Neural progenitor cell (in vitro differentiated cells): Measurements from ENCODE around the gene XYLT1. TPM values are rescaled to one million over a fixed set of nuclear protein-coding genes. Genes with fewer than 3 reads are reported as not detected.

Experiments
- DNase-seq: peaks from one replicate; pipeline ENCODE4 v3.0.0-alpha.2; 2016; ENCODE audit warnings: low spot score
- H2AFZ ChIP-seq: fragments of 200-600 bp; sonication (generic); replicated peaks from 2 replicates; pipeline ENCODE4 v1.6.1; 2016; ENCODE audit warnings: antibody characterized with exemption
- H3F3A ChIP-seq: fragments of 200-600 bp; sonication (generic); 2 replicates; pipeline ENCODE4 v1.6.1; 2016; ENCODE audit warnings: antibody characterized with exemption, low read depth
- H3K27ac ChIP-seq: fragments of 200-600 bp; sonication (generic); 2 replicates; pipeline ENCODE4 v1.5.1; 2016; ENCODE audit warnings: mild to moderate bottlenecking
- H3K27me3 ChIP-seq: fragments of 200-600 bp; sonication (generic); 2 replicates; pipeline ENCODE4 v1.6.1; 2016; ENCODE audit warnings: mild to moderate bottlenecking, moderate library complexity
- H3K36me3 ChIP-seq: fragments of 200-600 bp; sonication (generic); 2 replicates; pipeline ENCODE4 v1.5.1; 2016
- H3K4me1 ChIP-seq: fragments of 200-600 bp; sonication (generic); 2 replicates; pipeline ENCODE4 v1.6.1; 2016; ENCODE audit warnings: mixed run types
- H3K4me2 ChIP-seq: fragments of 200-600 bp; sonication (generic); 2 replicates; pipeline ENCODE4 v1.6.1; 2016
- H3K4me3 ChIP-seq: fragments of 200-600 bp; sonication (generic); 2 replicates; pipeline ENCODE4 v1.5.1; 2016
- H3K79me2 ChIP-seq: fragments of 200-600 bp; sonication (generic); 2 replicates; pipeline ENCODE4 v1.6.1; 2016; ENCODE audit warnings: low read depth
- H3K9ac ChIP-seq: fragments of 200-600 bp; sonication (generic); 2 replicates; pipeline ENCODE4 v1.6.1; 2016
- H3K9me3 ChIP-seq: fragments of 200-600 bp; sonication (generic); 2 replicates; pipeline ENCODE4 v1.5.1; 2016; ENCODE audit warnings: low read depth
- H4K20me1 ChIP-seq: fragments of 200-600 bp; sonication (generic); 2 replicates; pipeline ENCODE4 v1.6.1; 2016; ENCODE audit warnings: low read depth
- H3K27ac Mint-ChIP-seq: 3 replicates; pipeline ENCODE4 v1.8.0; 2021; ENCODE audit warnings: mixed read lengths
- H3K27me3 Mint-ChIP-seq: 2 replicates; pipeline ENCODE4 v1.8.0; 2022; ENCODE audit warnings: low read depth, mild to moderate bottlenecking, inconsistent platforms, moderate library complexity, mixed read lengths; ENCODE audit not compliant: insufficient read depth
- H3K36me3 Mint-ChIP-seq: 3 replicates; pipeline ENCODE4 v1.8.0; 2021; ENCODE audit warnings: mixed read lengths
- H3K4me1 Mint-ChIP-seq: 3 replicates; pipeline ENCODE4 v1.8.0; 2021; ENCODE audit warnings: mixed read lengths
- H3K4me3 Mint-ChIP-seq: 3 replicates; pipeline ENCODE4 v1.8.0; 2021; ENCODE audit warnings: mild to moderate bottlenecking, moderate library complexity, mixed read lengths
- H3K9me3 Mint-ChIP-seq: 3 replicates; pipeline ENCODE4 v1.8.0; 2020; ENCODE audit warnings: mixed read lengths
- EZH2 ChIP-seq: fragments of 200-600 bp; sonication (generic); IDR thresholded peaks from 2 replicates; pipeline ENCODE4 v1.6.1; 2017; ENCODE audit warnings: antibody characterized with exemption, mild to moderate bottlenecking, moderate library complexity
- EZH2phosphoT487 ChIP-seq: fragments of 200-600 bp; sonication (generic); IDR thresholded peaks from 2 replicates; pipeline ENCODE4 v1.6.1; 2017; ENCODE audit warnings: antibody characterized with exemption
- total RNA-seq: library from RNA; depleted of rRNA; stranded (reverse); fragments of >200 nt; gene quantifications from 2 replicates; pipeline ENCODE4 v1.2.3, GENCODE V29; 2015; ENCODE audit warnings: low replicate concordance
- TF ChIP-seq, protein P1 (sequence below): fragments of 200-600 bp; sonication (generic); IDR thresholded peaks from 2 replicates; pipeline ENCODE4 v1.5.1; 2017; ENCODE audit warnings: antibody characterized with exemption, mild to moderate bottlenecking

The XYLT1 gene
- total RNA-seq, 1 donor from 2014 or later: 5.9 TPM

DNA sequence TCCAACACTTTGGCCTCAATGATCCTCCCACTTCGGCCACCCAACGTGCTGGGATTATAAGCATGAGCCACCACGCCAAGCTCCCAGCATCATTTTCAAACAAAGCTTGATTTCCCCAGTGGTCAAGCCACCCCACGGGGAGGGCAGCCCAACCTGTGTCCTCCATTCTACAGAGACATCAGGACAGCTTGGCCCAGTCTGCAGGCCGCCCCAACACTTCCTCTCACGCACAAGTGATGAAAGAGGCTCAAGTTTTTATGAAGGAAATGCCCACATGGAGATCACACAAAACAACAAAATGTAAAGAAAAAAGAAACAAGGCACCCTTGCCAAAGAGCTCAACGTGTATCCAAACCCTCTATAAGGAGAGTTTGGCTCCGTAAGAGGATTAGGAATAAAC, 112.4 kb downstream of the XYLT1 start:
- Histone ChIP-seq H3K27me3 (no peaks in the 10 kb centered on the region), H3K36me3 (no peaks in the 10 kb centered on the region), H3K4me1 (peaks cover 44% of the 10 kb centered on the region), H3K4me3 (no peak overlapping the region), H4K20me1 (peaks cover 32% of the 10 kb centered on the region), H3F3A (peaks cover 12% of the 10 kb centered on the region), H3K27ac (no peak overlapping the region), H3K4me2 (peak overlapping the region; percentile 45), H2AFZ (no peak overlapping the region), H3K9ac (no peak overlapping the region), H3K9me3 (no peaks in the 10 kb centered on the region), H3K79me2 (no peaks in the 10 kb centered on the region)
- Mint-ChIP-seq H3K9me3 (no peaks in the 10 kb centered on the region), H3K36me3 (no peaks in the 10 kb centered on the region), H3K27ac (peak overlapping the region; percentile 22), H3K4me3 (no peak overlapping the region), H3K27me3 (no peaks in the 10 kb centered on the region), H3K4me1 (peaks cover 60% of the 10 kb centered on the region)
- DNase-seq: no peak
- TF ChIP-seq, protein P1, sequence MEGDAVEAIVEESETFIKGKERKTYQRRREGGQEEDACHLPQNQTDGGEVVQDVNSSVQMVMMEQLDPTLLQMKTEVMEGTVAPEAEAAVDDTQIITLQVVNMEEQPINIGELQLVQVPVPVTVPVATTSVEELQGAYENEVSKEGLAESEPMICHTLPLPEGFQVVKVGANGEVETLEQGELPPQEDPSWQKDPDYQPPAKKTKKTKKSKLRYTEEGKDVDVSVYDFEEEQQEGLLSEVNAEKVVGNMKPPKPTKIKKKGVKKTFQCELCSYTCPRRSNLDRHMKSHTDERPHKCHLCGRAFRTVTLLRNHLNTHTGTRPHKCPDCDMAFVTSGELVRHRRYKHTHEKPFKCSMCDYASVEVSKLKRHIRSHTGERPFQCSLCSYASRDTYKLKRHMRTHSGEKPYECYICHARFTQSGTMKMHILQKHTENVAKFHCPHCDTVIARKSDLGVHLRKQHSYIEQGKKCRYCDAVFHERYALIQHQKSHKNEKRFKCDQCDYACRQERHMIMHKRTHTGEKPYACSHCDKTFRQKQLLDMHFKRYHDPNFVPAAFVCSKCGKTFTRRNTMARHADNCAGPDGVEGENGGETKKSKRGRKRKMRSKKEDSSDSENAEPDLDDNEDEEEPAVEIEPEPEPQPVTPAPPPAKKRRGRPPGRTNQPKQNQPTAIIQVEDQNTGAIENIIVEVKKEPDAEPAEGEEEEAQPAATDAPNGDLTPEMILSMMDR: no peak
- TF ChIP-seq EZH2: no peak

DNA sequence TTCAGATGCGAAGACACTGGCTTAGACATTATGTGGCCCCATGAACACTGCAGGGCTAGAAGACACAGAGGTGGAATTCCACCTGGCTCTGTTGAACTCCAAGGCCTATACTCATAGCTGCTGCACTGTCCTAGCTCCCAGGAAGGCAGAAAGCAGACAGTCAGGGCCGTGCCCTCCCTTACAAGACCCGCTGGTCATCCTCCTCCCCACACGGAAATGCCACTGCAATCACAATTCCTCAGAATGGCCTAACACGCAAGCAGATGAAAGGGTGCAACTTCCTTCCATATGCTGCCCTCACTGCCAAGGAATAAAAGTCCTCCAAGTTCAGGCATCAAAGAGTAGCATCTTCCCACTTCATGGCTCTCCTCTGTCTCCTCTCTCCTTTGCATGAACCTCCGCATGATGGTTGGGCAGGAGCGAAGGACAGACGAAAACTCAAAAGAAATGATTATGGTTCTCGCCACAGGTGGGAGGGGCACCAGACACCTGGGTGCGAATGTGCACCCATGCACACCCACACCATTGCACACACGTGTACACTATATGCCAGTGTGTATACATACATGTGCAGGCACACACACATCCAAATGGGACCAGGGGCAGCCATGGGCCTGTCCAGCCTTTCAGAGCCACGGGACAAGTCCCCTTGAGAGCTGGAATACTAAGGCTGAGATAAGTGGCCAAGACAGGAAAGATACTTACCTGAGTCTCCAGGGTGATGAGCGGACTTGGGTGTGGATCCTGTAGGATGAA, 113.3 kb downstream of the XYLT1 start:
- no peak overlapping the region for H2AFZ ChIP-seq
- no peaks in the 10 kb centered on the region for H3K36me3 ChIP-seq
- Mint-ChIP-seq H3K4me3 (no peak overlapping the region), H3K4me1 (peaks cover 62% of the 10 kb centered on the region), H3K36me3 (no peaks in the 10 kb centered on the region), H3K9me3 (no peaks in the 10 kb centered on the region), H3K27me3 (no peaks in the 10 kb centered on the region), H3K27ac (peak overlapping the region; percentile 63)
- peaks cover 27% of the 10 kb centered on the region for H4K20me1 ChIP-seq
- peaks cover 44% of the 10 kb centered on the region for H3K4me1 ChIP-seq
- no peaks in the 10 kb centered on the region for H3K27me3 ChIP-seq
- H3K4me3 ChIP-seq: no peak overlapping the region
- no peak for DNase-seq
- no peaks in the 10 kb centered on the region for H3K79me2 ChIP-seq
- no peaks in the 10 kb centered on the region for H3K9me3 ChIP-seq
- TF ChIP-seq, protein P1: no peak
- no peak for TF ChIP-seq EZH2phosphoT487
- TF ChIP-seq EZH2: no peak
- no peak overlapping the region for H3K27ac ChIP-seq
- H3K9ac ChIP-seq: no peak overlapping the region
- H3K4me2 ChIP-seq: no peak overlapping the region
- peaks cover 15% of the 10 kb centered on the region for H3F3A ChIP-seq

DNA sequence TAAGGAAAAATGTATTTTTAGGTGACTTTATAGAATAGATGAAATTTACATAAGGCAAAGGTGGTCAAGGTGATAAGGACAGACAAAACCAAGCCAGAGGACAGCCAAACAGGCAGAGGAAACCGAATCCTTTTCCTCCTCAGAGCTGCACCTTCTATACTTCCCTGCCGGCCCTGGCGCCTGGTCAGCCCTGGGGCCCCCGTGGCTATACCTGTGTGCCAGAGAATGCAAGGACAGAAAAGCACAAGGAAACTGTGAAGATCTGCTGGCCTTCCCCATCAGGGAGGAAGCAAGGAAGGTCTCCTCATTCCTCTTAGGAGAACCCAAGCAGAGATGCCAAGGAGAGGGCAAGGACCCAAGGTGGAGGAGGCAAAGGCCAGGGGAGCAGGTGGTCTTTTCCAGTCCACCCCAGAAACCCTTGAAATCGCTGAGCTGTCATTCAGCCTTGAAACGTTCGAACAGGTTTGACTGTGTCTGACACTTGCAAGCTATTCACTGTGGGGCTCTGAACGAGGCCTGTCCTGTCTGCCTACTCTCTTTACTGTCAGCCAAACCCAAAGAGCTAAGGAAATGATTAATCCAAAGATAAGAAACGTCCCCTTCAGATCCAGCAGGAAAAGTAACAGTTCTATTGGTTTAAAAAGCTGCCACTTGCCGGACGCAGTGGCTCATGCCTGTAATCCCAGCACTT, 114.4 kb downstream of the XYLT1 start:
- no peak overlapping the region for H3K4me2 ChIP-seq
- Mint-ChIP-seq H3K27ac (peak overlapping the region; percentile 71), H3K27me3 (no peaks in the 10 kb centered on the region), H3K4me1 (peaks cover 66% of the 10 kb centered on the region), H3K9me3 (no peaks in the 10 kb centered on the region), H3K4me3 (no peak overlapping the region), H3K36me3 (no peaks in the 10 kb centered on the region)
- no peaks in the 10 kb centered on the region for H3K79me2 ChIP-seq
- DNase-seq: no peak
- peaks cover 44% of the 10 kb centered on the region for H3K4me1 ChIP-seq
- no peaks in the 10 kb centered on the region for H3K36me3 ChIP-seq
- H4K20me1 ChIP-seq: peaks cover 24% of the 10 kb centered on the region
- no peak overlapping the region for H3K27ac ChIP-seq
- peaks cover 15% of the 10 kb centered on the region for H3F3A ChIP-seq
- no peaks in the 10 kb centered on the region for H3K27me3 ChIP-seq
- H2AFZ ChIP-seq: no peak overlapping the region
- TF ChIP-seq, protein P1: no peak
- TF ChIP-seq EZH2phosphoT487 (no peak), EZH2 (no peak)
- H3K4me3 ChIP-seq: no peak overlapping the region
- no peaks in the 10 kb centered on the region for H3K9me3 ChIP-seq
- H3K9ac ChIP-seq: no peak overlapping the region
